PFSK-1 (cell line): ENCODE data around the gene CTIF.

Experiments used
- FOXP2 ChIP-seq: optimal IDR thresholded peaks from 2 replicates; pipeline ENCODE3; 2011; ENCODE audit warnings: borderline replicate concordance, control low read depth, inconsistent platforms; ENCODE audit not compliant: insufficient read depth; ENCODE audit errors: extremely low read length, extremely low read depth
- POLR2AphosphoS5 ChIP-seq: IDR thresholded peaks from 2 replicates; pipeline ENCODE4 v1.6.1; 2012; ENCODE audit warnings: low read depth, mild to moderate bottlenecking, control low read depth, low read length, moderate library complexity
- REST ChIP-seq, 2 experiments: IDR thresholded peaks; 2 replicates each; pipeline versions ENCODE4 v1.6.1 to v1.8.0; 2011 to 2012; ENCODE audit warnings: low read depth in 2 of 2, low read length in 2 of 2, control low read depth in 1 of 2, inconsistent platforms in 1 of 2, mild to moderate bottlenecking in 1 of 2, moderate library complexity in 1 of 2; ENCODE audit not compliant: insufficient read depth in 1 of 2
- SIN3A ChIP-seq: IDR thresholded peaks from 2 replicates; pipeline ENCODE4 v1.6.1; 2012; ENCODE audit warnings: mild to moderate bottlenecking, low read length, moderate library complexity, borderline replicate concordance; ENCODE audit not compliant: insufficient read depth
- TAF1 ChIP-seq: IDR thresholded peaks from 2 replicates; pipeline ENCODE4 v1.6.1; 2012; ENCODE audit warnings: low read length, control low read depth, borderline replicate concordance; ENCODE audit not compliant: insufficient read depth

DNA sequence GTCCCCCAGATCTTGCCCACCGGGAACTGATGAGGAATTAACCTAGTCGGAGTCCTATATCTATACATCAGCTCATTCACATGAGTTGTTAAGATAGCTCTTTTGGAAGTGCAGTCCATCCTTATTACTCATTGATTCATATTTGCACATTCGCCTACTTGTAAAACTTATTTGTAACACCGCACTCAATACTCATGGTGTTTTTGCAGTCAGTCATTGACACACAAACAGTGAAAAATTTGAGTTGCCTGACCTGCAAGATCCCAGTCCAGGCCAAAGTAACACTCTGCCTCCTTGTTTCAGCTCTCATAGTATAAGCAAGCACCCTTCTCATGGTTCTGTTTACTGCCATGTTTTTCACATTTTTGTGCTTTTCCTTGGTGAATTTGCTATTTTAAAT lies 180.6 kb downstream of the CTIF start:
- TF ChIP-seq TAF1 (no peak), POLR2AphosphoS5 (no peak), REST (IDR thresholded peaks at IDR 0.05; ENCODE audit: insufficient read depth in 1 of 2, low read depth in 2 of 2, low read length in 2 of 2) (no peak), FOXP2 (no peak), SIN3A (no peak)
